ENCODE measurements around the gene KIRREL3. TPM values are rescaled to one million over a fixed set of nuclear protein-coding genes. Genes with fewer than 3 reads are reported as not detected.

Gene KIRREL3
- total RNA-seq, 3 donors from 2014 or later: 0.32 to 0.33 TPM; not detected in 1

DNA sequence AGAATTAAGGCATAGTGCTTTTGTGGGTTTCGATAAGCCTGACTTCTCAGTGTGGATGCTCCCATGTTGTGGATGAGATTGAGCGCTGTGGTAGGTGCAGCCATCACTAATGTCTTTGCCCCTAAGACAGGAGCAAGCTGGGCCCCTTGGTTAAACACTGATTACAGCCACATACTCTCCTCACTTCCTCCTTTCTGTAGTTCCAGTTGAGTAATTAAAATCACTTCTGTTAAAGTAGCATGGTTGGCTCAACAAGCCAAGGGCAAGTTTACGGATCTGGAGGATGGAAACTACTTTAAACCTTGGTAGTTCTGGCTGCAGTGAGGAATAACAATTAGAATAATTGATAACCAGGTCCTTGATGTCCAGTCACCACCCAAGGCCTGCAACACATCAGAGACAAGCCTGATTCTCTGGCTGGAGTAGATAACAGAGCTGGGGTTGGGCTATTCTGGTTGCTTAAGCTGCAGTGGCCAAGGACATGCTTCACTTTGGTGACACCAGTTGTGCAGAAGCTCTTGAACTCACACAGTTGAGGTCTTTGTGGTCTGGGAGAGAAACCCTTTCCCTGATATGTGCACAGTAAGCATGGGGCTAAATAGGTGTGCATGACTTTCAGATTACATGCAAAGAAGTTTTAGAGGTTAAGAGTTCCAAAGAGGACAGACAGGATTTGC lies 81.3 kb downstream of the KIRREL3 start:
- intact Hi-C loops (cut with DNase I; ENCODE audit: low total_unique reads): no loop called here
- Histone ChIP-seq H3K27ac (no peak overlapping the region), H3K27me3 (no peaks in the 10 kb centered on the region), H3K4me1 (no peaks in the 10 kb centered on the region), H3K36me3 (no peaks in the 10 kb centered on the region), H3K4me3 (no peak overlapping the region), H3K9me3 (no peaks in the 10 kb centered on the region)
- TF ChIP-seq POLR2A (IDR thresholded peaks at IDR 0.05) (no peak), POLR2AphosphoS5 (IDR thresholded peaks at IDR 0.05) (no peak)
- TF ChIP-seq, protein P1, sequence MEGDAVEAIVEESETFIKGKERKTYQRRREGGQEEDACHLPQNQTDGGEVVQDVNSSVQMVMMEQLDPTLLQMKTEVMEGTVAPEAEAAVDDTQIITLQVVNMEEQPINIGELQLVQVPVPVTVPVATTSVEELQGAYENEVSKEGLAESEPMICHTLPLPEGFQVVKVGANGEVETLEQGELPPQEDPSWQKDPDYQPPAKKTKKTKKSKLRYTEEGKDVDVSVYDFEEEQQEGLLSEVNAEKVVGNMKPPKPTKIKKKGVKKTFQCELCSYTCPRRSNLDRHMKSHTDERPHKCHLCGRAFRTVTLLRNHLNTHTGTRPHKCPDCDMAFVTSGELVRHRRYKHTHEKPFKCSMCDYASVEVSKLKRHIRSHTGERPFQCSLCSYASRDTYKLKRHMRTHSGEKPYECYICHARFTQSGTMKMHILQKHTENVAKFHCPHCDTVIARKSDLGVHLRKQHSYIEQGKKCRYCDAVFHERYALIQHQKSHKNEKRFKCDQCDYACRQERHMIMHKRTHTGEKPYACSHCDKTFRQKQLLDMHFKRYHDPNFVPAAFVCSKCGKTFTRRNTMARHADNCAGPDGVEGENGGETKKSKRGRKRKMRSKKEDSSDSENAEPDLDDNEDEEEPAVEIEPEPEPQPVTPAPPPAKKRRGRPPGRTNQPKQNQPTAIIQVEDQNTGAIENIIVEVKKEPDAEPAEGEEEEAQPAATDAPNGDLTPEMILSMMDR (IDR thresholded peaks at IDR 0.05): no peak
- no peak for DNase-seq (ENCODE audit: low spot score in 2 of 2)

DNA sequence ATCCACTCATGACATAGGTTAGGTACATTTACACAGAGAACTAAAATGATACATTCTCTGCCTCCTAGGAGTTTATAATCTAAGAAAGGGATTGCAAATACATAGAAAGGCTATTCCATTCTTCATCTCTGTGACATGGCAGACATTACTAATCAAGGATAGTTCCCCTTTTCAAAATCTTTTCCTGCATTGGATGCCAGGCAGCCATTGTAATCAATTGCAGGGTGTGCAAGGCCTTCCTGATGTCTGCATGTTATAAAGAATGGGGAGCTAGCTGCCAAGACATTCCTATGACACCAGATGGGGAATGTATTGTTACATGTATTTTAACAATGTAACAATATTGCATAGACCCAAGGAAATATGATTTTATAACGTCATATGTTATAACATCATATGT lies 82.0 kb downstream of the KIRREL3 start:
- intact Hi-C loops (cut with DNase I; ENCODE audit: low total_unique reads): no loop called here
- H3K27ac ChIP-seq: no peak overlapping the region
- H3K4me1 ChIP-seq: no peaks in the 10 kb centered on the region
- no peak overlapping the region for H3K4me3 ChIP-seq
- DNase-seq (ENCODE audit: low spot score in 2 of 2): no peak
- no peaks in the 10 kb centered on the region for H3K27me3 ChIP-seq
- TF ChIP-seq POLR2A (IDR thresholded peaks at IDR 0.05): no peak
- TF ChIP-seq, protein P1 (IDR thresholded peaks at IDR 0.05): no peak
- no peak for TF ChIP-seq POLR2AphosphoS5 (IDR thresholded peaks at IDR 0.05)
- H3K9me3 ChIP-seq: no peaks in the 10 kb centered on the region
- no peaks in the 10 kb centered on the region for H3K36me3 ChIP-seq

DNA sequence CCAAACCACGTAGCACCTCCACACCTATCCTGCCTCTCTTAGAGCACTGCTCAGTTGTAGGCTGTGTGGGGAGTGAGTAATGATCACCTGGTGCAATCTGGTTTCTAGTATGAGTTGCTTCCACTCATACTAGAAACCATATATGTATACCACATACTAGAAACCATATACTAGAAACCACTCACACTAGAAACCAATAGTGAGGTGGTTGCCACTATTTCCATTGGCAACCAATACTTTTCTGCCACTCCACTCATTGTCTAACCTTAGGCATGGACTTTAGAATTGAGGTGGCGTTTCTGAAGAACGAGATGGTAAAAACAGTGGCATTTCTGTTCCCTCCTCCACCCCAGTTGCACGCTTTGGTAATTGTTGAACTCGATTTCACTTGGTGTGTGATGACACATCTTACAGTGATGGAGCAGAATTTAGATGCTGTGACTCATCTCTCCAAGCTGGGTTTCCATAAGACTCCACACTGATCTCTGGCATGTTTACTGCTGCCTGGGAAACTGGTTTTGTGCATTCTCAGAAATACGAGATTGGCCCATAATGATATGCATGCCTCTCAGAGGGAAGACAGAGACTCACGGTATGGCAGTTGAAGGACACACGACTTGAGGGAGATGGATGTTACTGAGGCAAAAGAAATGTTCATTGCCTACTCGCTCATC lies 82.9 kb downstream of the KIRREL3 start:
- Histone ChIP-seq H3K27me3 (no peaks in the 10 kb centered on the region), H3K36me3 (no peaks in the 10 kb centered on the region), H3K4me1 (no peaks in the 10 kb centered on the region), H3K4me3 (no peak overlapping the region), H3K27ac (no peak overlapping the region), H3K9me3 (no peaks in the 10 kb centered on the region)
- TF ChIP-seq POLR2A (IDR thresholded peaks at IDR 0.05): no peak
- no peak for TF ChIP-seq POLR2AphosphoS5 (IDR thresholded peaks at IDR 0.05)
- TF ChIP-seq, protein P1 (IDR thresholded peaks at IDR 0.05): no peak
- DNase-seq (ENCODE audit: low spot score in 2 of 2): no peak
- intact Hi-C loops (cut with DNase I; ENCODE audit: low total_unique reads): no loop called here

DNA sequence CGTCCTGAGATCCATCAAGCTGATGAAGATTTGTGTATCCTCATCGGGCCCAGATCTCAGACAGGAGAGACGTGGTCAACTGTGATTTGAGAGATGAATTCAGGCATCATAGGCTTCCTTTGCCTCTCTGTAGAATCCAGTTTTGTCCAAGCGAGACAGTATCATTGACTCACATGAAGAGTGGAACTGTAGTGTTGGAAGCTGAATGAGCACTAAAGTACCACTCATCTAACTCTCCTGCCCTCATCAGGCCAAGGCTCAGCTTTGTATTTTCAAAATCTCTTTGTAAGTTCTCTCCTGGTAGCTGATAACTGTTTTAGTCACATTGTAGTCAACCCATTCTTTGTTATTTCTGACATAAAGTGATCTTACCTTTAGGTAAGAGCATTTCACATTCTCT lies 85.1 kb downstream of the KIRREL3 start:
- TF ChIP-seq POLR2AphosphoS5 (IDR thresholded peaks at IDR 0.05) (no peak), POLR2A (IDR thresholded peaks at IDR 0.05) (no peak)
- TF ChIP-seq, protein P1 (IDR thresholded peaks at IDR 0.05): no peak
- no peaks in the 10 kb centered on the region for H3K4me1 ChIP-seq
- H3K9me3 ChIP-seq: no peaks in the 10 kb centered on the region
- no peak for DNase-seq (ENCODE audit: low spot score in 2 of 2)
- no peak overlapping the region for H3K27ac ChIP-seq
- no peaks in the 10 kb centered on the region for H3K27me3 ChIP-seq
- no peak overlapping the region for H3K4me3 ChIP-seq
- intact Hi-C loops (cut with DNase I; ENCODE audit: low total_unique reads): no loop called here
- no peaks in the 10 kb centered on the region for H3K36me3 ChIP-seq

DNA sequence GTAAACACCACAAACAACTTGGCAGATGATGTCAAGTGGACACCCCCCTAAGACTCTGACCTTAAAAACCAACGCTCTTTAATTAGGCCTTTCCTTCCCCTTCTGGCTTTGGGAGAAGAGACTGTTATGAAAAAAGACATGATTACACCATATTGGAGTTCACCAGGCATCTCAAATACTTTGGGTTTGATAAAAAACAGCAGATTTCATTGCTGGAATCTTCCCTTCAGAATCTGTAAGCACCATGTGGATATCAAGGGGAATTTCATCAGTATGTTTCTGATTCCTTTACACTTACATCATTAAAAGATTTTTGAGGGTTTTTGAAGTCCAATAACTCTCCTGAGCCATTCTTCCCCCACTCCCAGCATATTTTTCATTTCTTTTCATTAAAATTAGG lies 85.6 kb downstream of the KIRREL3 start:
- Histone ChIP-seq H3K4me3 (no peak overlapping the region), H3K36me3 (no peaks in the 10 kb centered on the region), H3K9me3 (no peaks in the 10 kb centered on the region), H3K27ac (no peak overlapping the region), H3K27me3 (no peaks in the 10 kb centered on the region), H3K4me1 (no peaks in the 10 kb centered on the region)
- intact Hi-C loops (cut with DNase I; ENCODE audit: low total_unique reads): no loop called here
- no peak for DNase-seq (ENCODE audit: low spot score in 2 of 2)
- no peak for TF ChIP-seq POLR2A (IDR thresholded peaks at IDR 0.05)
- TF ChIP-seq POLR2AphosphoS5 (IDR thresholded peaks at IDR 0.05): no peak
- TF ChIP-seq, protein P1 (IDR thresholded peaks at IDR 0.05): no peak
